ENCODE data around the gene EYA3. TPM values are rescaled to one million over a fixed set of nuclear protein-coding genes. Genes with fewer than 3 reads are reported as not detected.
A peak's percentile ranks its signal among the peaks of the same experiment; 100 is the strongest.

The EYA3 gene
- total RNA-seq, 1 experiment from 2014 or later: 18.7 TPM

- peak; percentile 96 for DNase-seq (ENCODE audit: low read depth)
Observed at GRCh38 chr1:28112388-28113241, 24.2 kb upstream of the EYA3 start.

GRCh38 chr1:28111157-28111556 is 22.7 kb upstream of the EYA3 start:
- DNase-seq (ENCODE audit: low read depth): no peak

- peak; percentile 44 for DNase-seq (ENCODE audit: low read depth)
Observed at GRCh38 chr1:28110555-28110954, 22.1 kb upstream of the EYA3 start.

- DNase-seq (ENCODE audit: low read depth): no peak
Observed at GRCh38 chr1:28109639-28110038, 21.2 kb upstream of the EYA3 start.

- no peak for DNase-seq (ENCODE audit: low read depth)
Observed at GRCh38 chr1:28108001-28108400, 19.6 kb upstream of the EYA3 start.

- peak; percentile 53 for DNase-seq (ENCODE audit: low read depth)
Observed at GRCh38 chr1:28104866-28105467, 16.6 kb upstream of the EYA3 start.

- no peak for DNase-seq (ENCODE audit: low read depth)
Observed at GRCh38 chr1:28102189-28102588, 13.8 kb upstream of the EYA3 start.

GRCh38 chr1:28099050-28099769 is 10.8 kb upstream of the EYA3 start:
- no peak for DNase-seq (ENCODE audit: low read depth)

GRCh38 chr1:28097100-28097472 is 8.7 kb upstream of the EYA3 start:
- DNase-seq (ENCODE audit: low read depth): no peak

GRCh38 chr1:28096210-28097099 is 8.0 kb upstream of the EYA3 start:
- no peak for DNase-seq (ENCODE audit: low read depth)

- DNase-seq (ENCODE audit: low read depth): peak; percentile 61
Observed at GRCh38 chr1:28091043-28091781, 2.8 kb upstream of the EYA3 start.

GRCh38 chr1:28087614-28088167 is 719 bp downstream of the EYA3 start:
- DNase-seq (ENCODE audit: low read depth): peak; percentile 24

- no peak for DNase-seq (ENCODE audit: low read depth)
Observed at GRCh38 chr1:28086651-28087050, 1.8 kb downstream of the EYA3 start.

GRCh38 chr1:28085129-28085528 is 3.3 kb downstream of the EYA3 start:
- DNase-seq (ENCODE audit: low read depth): no peak

GRCh38 chr1:28083876-28084275 is 4.5 kb downstream of the EYA3 start:
- no peak for DNase-seq (ENCODE audit: low read depth)

GRCh38 chr1:28078680-28079626 is 9.5 kb downstream of the EYA3 start:
- DNase-seq (ENCODE audit: low read depth): peak; percentile 31

GRCh38 chr1:28078262-28078661 is 10.1 kb downstream of the EYA3 start:
- DNase-seq (ENCODE audit: low read depth): no peak

- no peak for DNase-seq (ENCODE audit: low read depth)
Observed at GRCh38 chr1:28074892-28075511, 13.4 kb downstream of the EYA3 start.

GRCh38 chr1:28073867-28074266 is 14.5 kb downstream of the EYA3 start:
- DNase-seq (ENCODE audit: low read depth): no peak

All from RPMI7951 (cell line).